ENCODE results near the gene GALNT4. TPM values are rescaled to one million over a fixed set of nuclear protein-coding genes. Genes with fewer than 3 reads are reported as not detected.

The GALNT4 gene
- total RNA-seq, 1 donor from 2014 or later = 9.1 TPM

- Mint-ChIP-seq H3K36me3 (ENCODE audit: low read depth) (peaks cover 35% of the 10 kb centered on the region), H3K27ac (peak overlapping the region; percentile 99), H3K4me3 (ENCODE audit: low read depth) (peak overlapping the region; percentile 99), H3K9me3 (no peaks in the 10 kb centered on the region), H3K4me1 (ENCODE audit: low read depth) (peaks cover 53% of the 10 kb centered on the region), H3K27me3 (ENCODE audit: low read depth) (no peaks in the 10 kb centered on the region)
- peak; percentile 40 for DNase-seq (ENCODE audit: low spot score)
- intact Hi-C loops (cut with micrococcal nuclease) = loop anchor here (1.0 to 2.0 kb wide), 2 partner anchors 363 to 1383 kb away; partner anchors contain the start of genes CEP290 and TMTC3
Measured at GRCh38 chr12:89525305-89525823, 768 bp upstream of the GALNT4 start.

- intact Hi-C loops (cut with micrococcal nuclease) = loop anchor here (1.0 to 5.0 kb wide), 4 partner anchors 53 to 507 kb away; no protein-coding TSS in a partner anchor
- peaks cover 35% of the 10 kb centered on the region for H3K36me3 Mint-ChIP-seq (ENCODE audit: low read depth)
Measured at GRCh38 chr12:89523843-89524540, 604 bp downstream of the GALNT4 start.

GRCh38 chr12:89523393-89523792 is 1.2 kb downstream of the GALNT4 start:
- Mint-ChIP-seq H3K27ac (peak overlapping the region; percentile 74), H3K27me3 (ENCODE audit: low read depth) (no peaks in the 10 kb centered on the region), H3K4me1 (ENCODE audit: low read depth) (peaks cover 50% of the 10 kb centered on the region), H3K9me3 (no peaks in the 10 kb centered on the region), H3K36me3 (ENCODE audit: low read depth) (peaks cover 38% of the 10 kb centered on the region), H3K4me3 (ENCODE audit: low read depth) (peak overlapping the region; percentile 84)
- intact Hi-C loops (cut with micrococcal nuclease) = loop anchor here (5.0 kb wide), 1 partner anchor 281 kb away; no protein-coding TSS in a partner anchor
- DNase-seq (ENCODE audit: low spot score) = no peak

More at GRCh38 chr12:89523843-89524540, 604 bp downstream of the GALNT4 start:
- Mint-ChIP-seq H3K27me3 (ENCODE audit: low read depth) (no peaks in the 10 kb centered on the region), H3K4me3 (ENCODE audit: low read depth) (peak overlapping the region; percentile 84), H3K9me3 (no peaks in the 10 kb centered on the region), H3K4me1 (ENCODE audit: low read depth) (peaks cover 48% of the 10 kb centered on the region), H3K27ac (peak overlapping the region; percentile 74)
- DNase-seq (ENCODE audit: low spot score) = no peak

GRCh38 chr12:89521364-89522223 is 3.0 kb downstream of the GALNT4 start:
- peaks cover 42% of the 10 kb centered on the region for H3K4me1 Mint-ChIP-seq (ENCODE audit: low read depth)
- peak overlapping the region; percentile 18 for H3K27ac Mint-ChIP-seq
- peak overlapping the region; percentile 59 for H3K4me3 Mint-ChIP-seq (ENCODE audit: low read depth)
- H3K9me3 Mint-ChIP-seq = no peaks in the 10 kb centered on the region
- DNase-seq (ENCODE audit: low spot score) = no peak
- intact Hi-C loops (cut with micrococcal nuclease) = loop anchor here (5.0 kb wide), 1 partner anchor 279 kb away; no protein-coding TSS in a partner anchor
- no peaks in the 10 kb centered on the region for H3K27me3 Mint-ChIP-seq (ENCODE audit: low read depth)
- peaks cover 38% of the 10 kb centered on the region for H3K36me3 Mint-ChIP-seq (ENCODE audit: low read depth)

GRCh38 chr12:89517720-89518119 is 6.9 kb downstream of the GALNT4 start:
- Mint-ChIP-seq H3K4me3 (ENCODE audit: low read depth) (no peak overlapping the region), H3K27ac (no peak overlapping the region), H3K9me3 (no peaks in the 10 kb centered on the region), H3K4me1 (ENCODE audit: low read depth) (peaks cover 22% of the 10 kb centered on the region), H3K27me3 (ENCODE audit: low read depth) (no peaks in the 10 kb centered on the region), H3K36me3 (ENCODE audit: low read depth) (peaks cover 18% of the 10 kb centered on the region)
- intact Hi-C loops (cut with micrococcal nuclease) = no loop called here
- DNase-seq (ENCODE audit: low spot score) = no peak

GRCh38 chr12:89516633-89517032 is 8.0 kb downstream of the GALNT4 start:
- H3K4me1 Mint-ChIP-seq (ENCODE audit: low read depth) = peaks cover 15% of the 10 kb centered on the region
- no peaks in the 10 kb centered on the region for H3K9me3 Mint-ChIP-seq
- intact Hi-C loops (cut with micrococcal nuclease) = no loop called here
- H3K4me3 Mint-ChIP-seq (ENCODE audit: low read depth) = no peak overlapping the region
- DNase-seq (ENCODE audit: low spot score) = no peak
- peaks cover 12% of the 10 kb centered on the region for H3K36me3 Mint-ChIP-seq (ENCODE audit: low read depth)
- no peaks in the 10 kb centered on the region for H3K27me3 Mint-ChIP-seq (ENCODE audit: low read depth)
- H3K27ac Mint-ChIP-seq = no peak overlapping the region

- DNase-seq (ENCODE audit: low spot score) = no peak
- Mint-ChIP-seq H3K27me3 (ENCODE audit: low read depth) (no peaks in the 10 kb centered on the region), H3K9me3 (no peaks in the 10 kb centered on the region)
Measured at GRCh38 chr12:89514751-89515150, 9.8 kb downstream of the GALNT4 start.

GRCh38 chr12:89513544-89513943 is 11.1 kb downstream of the GALNT4 start:
- Mint-ChIP-seq H3K9me3 (no peaks in the 10 kb centered on the region), H3K4me3 (ENCODE audit: low read depth) (no peak overlapping the region), H3K27me3 (ENCODE audit: low read depth) (no peaks in the 10 kb centered on the region), H3K27ac (no peak overlapping the region), H3K4me1 (ENCODE audit: low read depth) (peaks cover 4% of the 10 kb centered on the region), H3K36me3 (ENCODE audit: low read depth) (peaks cover 8% of the 10 kb centered on the region)
- intact Hi-C loops (cut with micrococcal nuclease) = no loop called here
- no peak for DNase-seq (ENCODE audit: low spot score)

More at GRCh38 chr12:89514751-89515150, 9.8 kb downstream of the GALNT4 start:
- Mint-ChIP-seq H3K4me1 (ENCODE audit: low read depth) (peaks cover 10% of the 10 kb centered on the region), H3K27ac (no peak overlapping the region), H3K4me3 (ENCODE audit: low read depth) (no peak overlapping the region), H3K36me3 (ENCODE audit: low read depth) (peaks cover 6% of the 10 kb centered on the region)
- intact Hi-C loops (cut with micrococcal nuclease) = no loop called here

GRCh38 chr12:89507015-89507824 is 17.4 kb downstream of the GALNT4 start:
- H3K27me3 Mint-ChIP-seq (ENCODE audit: low read depth) = no peaks in the 10 kb centered on the region
- H3K27ac Mint-ChIP-seq = no peak overlapping the region
- peaks cover 17% of the 10 kb centered on the region for H3K36me3 Mint-ChIP-seq (ENCODE audit: low read depth)
- H3K4me3 Mint-ChIP-seq (ENCODE audit: low read depth) = no peak overlapping the region
- intact Hi-C loops (cut with micrococcal nuclease) = no loop called here
- DNase-seq (ENCODE audit: low spot score) = no peak
- no peaks in the 10 kb centered on the region for H3K9me3 Mint-ChIP-seq
- H3K4me1 Mint-ChIP-seq (ENCODE audit: low read depth) = peaks cover 12% of the 10 kb centered on the region

- Mint-ChIP-seq H3K4me3 (ENCODE audit: low read depth) (no peak overlapping the region), H3K4me1 (ENCODE audit: low read depth) (peaks cover 14% of the 10 kb centered on the region), H3K27me3 (ENCODE audit: low read depth) (no peaks in the 10 kb centered on the region), H3K9me3 (no peaks in the 10 kb centered on the region), H3K27ac (no peak overlapping the region), H3K36me3 (ENCODE audit: low read depth) (peaks cover 18% of the 10 kb centered on the region)
- DNase-seq (ENCODE audit: low spot score) = no peak
- intact Hi-C loops (cut with micrococcal nuclease) = no loop called here
Measured at GRCh38 chr12:89506050-89506449, 18.5 kb downstream of the GALNT4 start.

GRCh38 chr12:89504560-89505346 is 19.8 kb downstream of the GALNT4 start:
- Mint-ChIP-seq H3K27me3 (ENCODE audit: low read depth) (no peaks in the 10 kb centered on the region), H3K4me1 (ENCODE audit: low read depth) (peaks cover 14% of the 10 kb centered on the region), H3K36me3 (ENCODE audit: low read depth) (peaks cover 27% of the 10 kb centered on the region), H3K9me3 (no peaks in the 10 kb centered on the region), H3K27ac (no peak overlapping the region), H3K4me3 (ENCODE audit: low read depth) (no peak overlapping the region)
- no peak for DNase-seq (ENCODE audit: low spot score)
- intact Hi-C loops (cut with micrococcal nuclease) = no loop called here
